ENCODE data around the gene CDKAL1.

Gene CDKAL1

GRCh38 chr6:20991910-20992309 lies 457.7 kb downstream of the CDKAL1 start:
- no peak for TF ChIP-seq CREB1 (IDR thresholded peaks at IDR 0.05; ENCODE audit: low read depth)
- TF ChIP-seq RAD21 (IDR thresholded peaks at IDR 0.05; ENCODE audit: low read depth): no peak
- no peak for TF ChIP-seq ZBTB7A (IDR thresholded peaks at IDR 0.05; ENCODE audit: low read depth)
- no peak for TF ChIP-seq YY1 (IDR thresholded peaks at IDR 0.05; ENCODE audit: low read depth)
- no peak for TF ChIP-seq TAF1 (IDR thresholded peaks at IDR 0.05; ENCODE audit: low read depth)
- TF ChIP-seq NFIC (IDR thresholded peaks at IDR 0.05): no peak
- TF ChIP-seq CEBPB (IDR thresholded peaks at IDR 0.05): peak; percentile 51; the same call in 1 of the 2 replicates

- TF ChIP-seq TAF1 (IDR thresholded peaks at IDR 0.05; ENCODE audit: low read depth) (no peak), RAD21 (IDR thresholded peaks at IDR 0.05; ENCODE audit: low read depth) (no peak), TCF12 (IDR thresholded peaks at IDR 0.05; ENCODE audit: low read depth) (no peak), ZBTB7A (IDR thresholded peaks at IDR 0.05; ENCODE audit: low read depth) (no peak), MAX (IDR thresholded peaks at IDR 0.05) (no peak), EP300 (IDR thresholded peaks at IDR 0.05; ENCODE audit: borderline replicate concordance) (no peak), FOXM1 (IDR thresholded peaks at IDR 0.05; ENCODE audit: borderline replicate concordance, low read depth) (no peak), USF1 (IDR thresholded peaks at IDR 0.05) (no peak), YY1 (IDR thresholded peaks at IDR 0.05; ENCODE audit: low read depth) (no peak), EGR1 (IDR thresholded peaks at IDR 0.05) (no peak), REST (IDR thresholded peaks at IDR 0.05; ENCODE audit: low read depth) (no peak), CEBPB (IDR thresholded peaks at IDR 0.05) (no peak), TEAD4 (IDR thresholded peaks at IDR 0.05) (no peak), CREB1 (IDR thresholded peaks at IDR 0.05; ENCODE audit: low read depth) (no peak)
These were observed 461.8 kb downstream of the CDKAL1 start for GRCh38 chr6:20996099-20996498.

GRCh38 chr6:20997143-20997769 lies 463.0 kb downstream of the CDKAL1 start:
- TF ChIP-seq FOXM1 (IDR thresholded peaks at IDR 0.05; ENCODE audit: borderline replicate concordance, low read depth) (no peak), EGR1 (IDR thresholded peaks at IDR 0.05) (no peak), TAF1 (IDR thresholded peaks at IDR 0.05; ENCODE audit: low read depth) (no peak), TEAD4 (IDR thresholded peaks at IDR 0.05) (no peak), YY1 (IDR thresholded peaks at IDR 0.05; ENCODE audit: low read depth) (no peak), RAD21 (IDR thresholded peaks at IDR 0.05; ENCODE audit: low read depth) (no peak), EP300 (IDR thresholded peaks at IDR 0.05; ENCODE audit: borderline replicate concordance) (no peak), CEBPB (IDR thresholded peaks at IDR 0.05) (no peak), MAX (IDR thresholded peaks at IDR 0.05) (no peak)

GRCh38 chr6:20997770-20998147 lies 463.5 kb downstream of the CDKAL1 start:
- TF ChIP-seq NFIC (IDR thresholded peaks at IDR 0.05): no peak
- no peak for TF ChIP-seq FOXM1 (IDR thresholded peaks at IDR 0.05; ENCODE audit: borderline replicate concordance, low read depth)
- no peak for TF ChIP-seq MAX (IDR thresholded peaks at IDR 0.05)
- no peak for TF ChIP-seq USF1 (IDR thresholded peaks at IDR 0.05)
- TF ChIP-seq CREB1 (IDR thresholded peaks at IDR 0.05; ENCODE audit: low read depth): no peak
- no peak for TF ChIP-seq YY1 (IDR thresholded peaks at IDR 0.05; ENCODE audit: low read depth)

GRCh38 chr6:20998748-20999448 lies 464.6 kb downstream of the CDKAL1 start:
- TF ChIP-seq TEAD4 (IDR thresholded peaks at IDR 0.05): no peak
- TF ChIP-seq YY1 (IDR thresholded peaks at IDR 0.05; ENCODE audit: low read depth): no peak
- no peak for TF ChIP-seq CEBPB (IDR thresholded peaks at IDR 0.05)
- TF ChIP-seq MAX (IDR thresholded peaks at IDR 0.05): no peak
- no peak for TF ChIP-seq REST (IDR thresholded peaks at IDR 0.05; ENCODE audit: low read depth)
- TF ChIP-seq EGR1 (IDR thresholded peaks at IDR 0.05): no peak
- TF ChIP-seq NFIC (IDR thresholded peaks at IDR 0.05): no peak
- TF ChIP-seq RAD21 (IDR thresholded peaks at IDR 0.05; ENCODE audit: low read depth): no peak
- no peak for TF ChIP-seq EP300 (IDR thresholded peaks at IDR 0.05; ENCODE audit: borderline replicate concordance)
- no peak for TF ChIP-seq ZBTB7A (IDR thresholded peaks at IDR 0.05; ENCODE audit: low read depth)
- no peak for TF ChIP-seq TCF12 (IDR thresholded peaks at IDR 0.05; ENCODE audit: low read depth)
- TF ChIP-seq TAF1 (IDR thresholded peaks at IDR 0.05; ENCODE audit: low read depth): no peak
- no peak for TF ChIP-seq USF1 (IDR thresholded peaks at IDR 0.05)
- TF ChIP-seq CREB1 (IDR thresholded peaks at IDR 0.05; ENCODE audit: low read depth): no peak
- no peak for TF ChIP-seq FOXM1 (IDR thresholded peaks at IDR 0.05; ENCODE audit: borderline replicate concordance, low read depth)
